Pancreas (tissue), 10 donors: ENCODE data around the gene CNNM3. TPM values are rescaled to one million over a fixed set of nuclear protein-coding genes. Genes with fewer than 3 reads are reported as not detected.

Source experiments
- ATAC-seq, 4 donors: fragments of 200-7000 bp; cut with Tn5 transposase; one replicate each; pipeline versions ENCODE4 v1.8.0 to v1.9.1; 2020; ENCODE audit warnings: mild to moderate bottlenecking in 4 of 4, moderate library complexity in 4 of 4
- DNase-seq, 6 donors: peaks; one replicate each; pipeline ENCODE4 v3.0.0-alpha.2; 2020
- FAIRE-seq: peaks from 2 replicates; lab custom pipeline; 2012; peaks lifted over from hg19 to GRCh38; lab: Jason Lieb, UNC
- H3K27ac ChIP-seq, 4 donors: fragments of 200-600 bp; sonication (generic); 1 replicate in 3 of 4; 2 replicates in 1 of 4; pipeline versions ENCODE4 v1.5.0 to v1.8.0; 2020
- H3K27me3 ChIP-seq, 4 donors: fragments of 200-600 bp; one replicate each; pipeline ENCODE4 v1.8.0; 2021
- H3K36me3 ChIP-seq, 3 donors: fragments of 200-600 bp; sonication (generic) in 1 of 3; one replicate each; pipeline versions ENCODE4 v1.5.0 to v1.8.0; 2020 to 2021
- H3K4me1 ChIP-seq, 3 donors: fragments of 200-600 bp; one replicate each; pipeline ENCODE4 v1.8.0; 2021
- H3K4me3 ChIP-seq, 4 donors: fragments of 200-600 bp; sonication (generic) in 2 of 4; one replicate each; pipeline versions ENCODE4 v1.5.0 to v1.8.0; 2020 to 2021
- H3K9me3 ChIP-seq, 4 donors: fragments of 200-600 bp; one replicate each; pipeline ENCODE4 v1.8.0; 2021
- WGBS, 2 donors: extraction: QIAGEN DNeasy Blood & Tissue Kit; methylation state at CpG; one replicate each; pipeline ENCODE4 v1.1.7; 2013; 5-methylcytosine and 5-hydroxymethylcytosine counted together
- intact Hi-C, 3 donors: fragments of 100-400 bp; cut with DNase I; formaldehyde crosslinking; loops; one replicate each; pipeline versions ENCODE4 v1.11.1 to v1.14.2; 2022
- polyA plus RNA-seq, 2 donors: library from polyadenylated mRNA; stranded (reverse); fragments of 200-250 nt; gene quantifications; one replicate each; pipeline ENCODE4 v1.2.3, GENCODE V29; 2013
- total RNA-seq, 6 donors: library from RNA; stranded (reverse); fragmentation: NEBNext Ultra II Directional in 4 of 6; extraction: Animal tissue kit (Norgen Biotek cat#: 25700) in 4 of 6; gene quantifications; one replicate each; pipeline versions ENCODE4 v1.2.1 to v1.2.4, GENCODE V29; 2021 to 2023
- TF ChIP-seq, protein P1 (sequence below), 4 donors: fragments of 200-600 bp; sonication (generic) in 3 of 4; IDR thresholded peaks; one replicate each; pipeline versions ENCODE4 v1.5.0 to v1.8.0; 2021; ENCODE audit warnings: antibody characterized with exemption in 4 of 4
- donor health status: healthy with polysubstance abuse.
- donor health status: DM: no; HTN: no; CAD: no; lungs with moderate emphysema.
- donor health status: DM: no; HTN: no; CAD: no.
- donor health status: control.
- donor health status: control.
- donor health status: Bipolar disorder and iron deficiency.
- donor health status: DM: yes; HTN: yes; CAD: no.
- donor health status: DM: no; HTN: no; CAD: no.
- donor health status: DM: no; HTN: no; CAD: no.
- donor health status: DM: yes; HTN: yes; CAD: no.

The CNNM3 gene
- total and polyA plus RNA-seq, 8 donors, result 13.6 to 35.1 (median 25.1) TPM

DNA sequence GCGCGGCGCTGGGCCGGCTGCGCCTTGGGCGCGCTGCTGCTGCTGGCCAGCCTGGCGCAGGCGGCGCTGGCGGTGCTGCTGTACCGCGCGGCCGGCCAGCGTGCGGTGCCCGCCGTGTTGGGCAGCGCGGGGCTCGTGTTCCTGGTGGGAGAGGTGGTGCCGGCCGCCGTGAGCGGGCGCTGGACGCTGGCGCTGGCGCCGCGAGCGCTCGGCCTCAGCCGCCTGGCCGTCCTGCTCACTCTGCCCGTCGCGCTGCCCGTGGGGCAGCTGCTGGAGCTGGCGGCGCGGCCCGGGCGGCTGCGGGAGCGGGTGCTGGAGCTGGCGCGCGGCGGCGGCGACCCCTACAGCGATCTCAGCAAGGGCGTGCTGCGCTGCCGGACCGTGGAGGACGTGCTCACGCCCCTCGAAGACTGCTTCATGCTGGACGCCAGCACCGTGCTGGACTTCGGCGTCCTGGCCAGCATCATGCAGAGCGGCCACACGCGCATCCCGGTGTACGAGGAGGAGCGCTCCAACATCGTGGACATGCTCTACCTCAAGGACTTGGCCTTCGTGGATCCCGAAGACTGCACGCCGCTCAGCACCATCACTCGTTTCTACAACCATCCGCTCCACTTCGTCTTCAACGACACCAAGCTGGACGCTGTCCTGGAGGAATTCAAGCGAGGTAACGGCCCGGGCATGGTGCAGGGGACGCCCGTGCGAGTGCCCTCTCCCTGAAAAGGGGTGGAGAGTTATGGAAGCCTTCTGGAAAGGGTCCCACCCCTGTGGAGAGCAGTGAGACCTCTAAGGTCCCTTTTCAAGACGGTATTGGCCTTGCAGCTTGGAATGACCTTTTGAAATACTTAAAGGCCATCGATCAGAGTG is 1.0 kb downstream of the CNNM3 start:
- intact Hi-C loops, result no loop called here
- FAIRE-seq, result no peak
- no peaks in the 10 kb centered on the region for H3K9me3 ChIP-seq

DNA sequence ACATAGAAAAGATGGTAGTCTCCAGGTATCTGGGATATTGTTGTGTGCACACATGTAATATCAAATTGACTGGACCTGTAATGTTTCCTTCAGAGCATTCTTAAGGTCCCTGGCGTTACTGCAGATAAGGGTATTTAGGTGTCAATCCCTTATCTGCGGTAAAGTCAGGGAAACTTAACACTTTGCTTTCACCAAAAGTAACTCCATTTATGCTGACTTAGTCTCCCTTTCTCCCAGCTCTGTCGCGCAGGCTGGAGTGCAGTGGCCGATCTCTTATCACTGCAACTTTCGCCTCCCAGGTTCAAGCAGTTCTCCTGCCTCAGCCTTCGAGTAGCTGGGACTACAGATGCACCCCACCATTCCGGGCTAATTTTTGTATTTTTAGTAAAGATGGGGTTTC is 1.8 kb downstream of the CNNM3 start:
- Histone ChIP-seq H3K27ac (no peak overlapping the region), H3K9me3 (no peaks in the 10 kb centered on the region), H3K36me3 (peaks cover 0 to under 1% (median 0%) of the 10 kb centered on the region in 3 donors), H3K4me1 (peaks cover 30 to 51% (median 33%) of the 10 kb centered on the region in 3 donors), H3K27me3 (no peaks in the 10 kb centered on the region), H3K4me3 (peak overlapping the region in 3 of 4 donors; percentile 78 to 86 (median 85))
- FAIRE-seq (no peak), ATAC-seq (no peak), DNase-seq (peak in 1 of 6 donors; percentile 22)
- TF ChIP-seq, protein P1, sequence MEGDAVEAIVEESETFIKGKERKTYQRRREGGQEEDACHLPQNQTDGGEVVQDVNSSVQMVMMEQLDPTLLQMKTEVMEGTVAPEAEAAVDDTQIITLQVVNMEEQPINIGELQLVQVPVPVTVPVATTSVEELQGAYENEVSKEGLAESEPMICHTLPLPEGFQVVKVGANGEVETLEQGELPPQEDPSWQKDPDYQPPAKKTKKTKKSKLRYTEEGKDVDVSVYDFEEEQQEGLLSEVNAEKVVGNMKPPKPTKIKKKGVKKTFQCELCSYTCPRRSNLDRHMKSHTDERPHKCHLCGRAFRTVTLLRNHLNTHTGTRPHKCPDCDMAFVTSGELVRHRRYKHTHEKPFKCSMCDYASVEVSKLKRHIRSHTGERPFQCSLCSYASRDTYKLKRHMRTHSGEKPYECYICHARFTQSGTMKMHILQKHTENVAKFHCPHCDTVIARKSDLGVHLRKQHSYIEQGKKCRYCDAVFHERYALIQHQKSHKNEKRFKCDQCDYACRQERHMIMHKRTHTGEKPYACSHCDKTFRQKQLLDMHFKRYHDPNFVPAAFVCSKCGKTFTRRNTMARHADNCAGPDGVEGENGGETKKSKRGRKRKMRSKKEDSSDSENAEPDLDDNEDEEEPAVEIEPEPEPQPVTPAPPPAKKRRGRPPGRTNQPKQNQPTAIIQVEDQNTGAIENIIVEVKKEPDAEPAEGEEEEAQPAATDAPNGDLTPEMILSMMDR (IDR thresholded peaks at IDR 0.05), result no peak
- WGBS, 2 donors, result 30 to 35% methylated on average over 8 of the region's 8 CpGs
- intact Hi-C loops, result no loop called here

More for the DNA sequence above, 1.0 kb downstream of the CNNM3 start:
- DNase-seq, result peak in 3 of 6 donors; percentile 29 to 88 (median 84)
- TF ChIP-seq, protein P1 (IDR thresholded peaks at IDR 0.05), result no peak
- no peaks in the 10 kb centered on the region for H3K27me3 ChIP-seq
- H3K4me3 ChIP-seq, result peak overlapping the region; percentile 37 to 86 (median 82)
- no peak for ATAC-seq
- WGBS, 2 donors, result 1% methylated on average over 49 to 89 of the region's 89 CpGs
- no peaks in the 10 kb centered on the region for H3K36me3 ChIP-seq
- peak overlapping the region; percentile 17 to 98 (median 38) for H3K27ac ChIP-seq
- peaks cover 29 to 51% (median 33%) of the 10 kb centered on the region in 3 donors for H3K4me1 ChIP-seq

DNA sequence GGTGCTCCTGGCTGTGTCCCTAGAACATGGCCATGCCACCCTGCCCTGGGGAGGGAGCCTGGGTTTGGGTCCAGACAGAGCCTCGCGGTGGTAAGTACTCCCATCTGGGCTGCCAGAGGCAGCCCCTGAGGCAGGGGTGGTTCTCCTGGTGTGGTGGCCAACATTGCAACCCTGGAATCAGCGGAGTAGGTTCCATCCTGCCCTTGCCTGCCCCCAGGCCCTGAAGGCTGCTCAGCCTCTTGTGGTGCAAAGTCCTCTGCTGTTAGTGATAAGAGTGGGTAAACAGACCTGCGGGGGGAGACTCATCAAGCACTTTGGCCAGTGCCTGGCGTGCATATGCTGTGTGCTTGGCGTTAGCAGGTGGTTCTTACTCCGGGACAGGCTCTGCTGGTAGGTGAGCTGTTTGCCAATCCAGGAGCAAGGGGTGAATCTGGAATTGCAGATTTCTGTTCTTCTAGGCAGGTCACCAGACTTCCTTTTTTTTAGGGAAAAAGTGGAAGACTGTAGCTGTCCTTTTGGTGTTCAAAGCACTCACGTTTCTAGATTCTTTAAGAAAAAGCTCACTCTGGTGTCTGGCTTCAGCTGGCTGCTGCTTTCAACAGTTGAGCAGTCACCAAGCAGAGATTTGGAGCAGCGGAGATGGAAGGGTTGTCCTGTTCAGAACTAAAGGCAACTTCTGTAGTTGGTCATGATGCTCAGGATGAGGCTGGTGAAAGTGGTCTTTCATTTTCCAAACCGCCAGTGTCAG is 3.2 kb downstream of the CNNM3 start:
- no peak for FAIRE-seq
- 20 to 21% methylated on average over 10 of the region's 10 CpGs for WGBS, 2 donors
- peak; percentile 75 to 91 (median 90) for DNase-seq
- peaks cover 0 to 6% (median 0%) of the 10 kb centered on the region in 3 donors for H3K36me3 ChIP-seq
- TF ChIP-seq, protein P1 (IDR thresholded peaks at IDR 0.05), result no peak
- intact Hi-C loops, result no loop called here
- no peaks in the 10 kb centered on the region for H3K9me3 ChIP-seq
- ATAC-seq, result peak; percentile 62 to 77 (median 72)
- peak overlapping the region in 2 of 4 donors; percentile 28 to 78 for H3K4me3 ChIP-seq
- H3K27ac ChIP-seq, result peak overlapping the region in 2 of 4 donors; percentile 28 to 60
- no peaks in the 10 kb centered on the region for H3K27me3 ChIP-seq
- peaks cover 37 to 51% (median 42%) of the 10 kb centered on the region in 3 donors for H3K4me1 ChIP-seq

DNA sequence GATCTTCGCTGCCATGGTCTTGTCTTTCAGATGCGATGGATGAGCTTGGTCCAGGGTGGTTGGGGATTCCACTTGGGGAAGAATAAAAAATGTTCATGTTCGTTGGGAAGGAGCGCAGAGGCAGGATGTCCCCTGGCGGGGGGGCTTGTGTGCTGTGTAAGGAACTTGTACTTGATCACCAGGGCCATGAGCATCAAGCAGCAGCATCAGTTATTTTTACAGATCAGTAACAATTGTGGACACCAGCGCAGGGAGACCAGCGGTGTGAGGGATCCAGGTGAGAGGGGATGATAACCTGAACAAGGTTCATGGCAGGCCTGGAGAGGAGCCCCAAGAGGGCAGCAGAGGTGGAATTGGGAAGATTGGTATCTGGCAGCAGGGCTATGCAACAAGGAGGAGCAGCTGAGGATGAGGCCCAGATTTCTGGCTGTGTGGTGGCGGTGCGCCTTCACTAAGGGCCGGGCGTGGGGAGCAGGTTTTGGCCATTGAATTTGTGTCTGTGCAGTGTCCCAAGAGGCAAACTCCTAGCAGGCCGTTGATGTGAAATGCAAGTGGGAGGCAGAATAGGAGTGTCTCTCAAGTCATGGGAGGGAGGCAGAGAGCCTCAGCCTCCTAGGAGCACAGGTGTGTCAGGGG is 3.9 kb downstream of the CNNM3 start:
- DNase-seq (no peak), ATAC-seq (no peak), FAIRE-seq (no peak)
- 63 to 68% methylated on average over 12 of the region's 12 CpGs for WGBS, 2 donors
- TF ChIP-seq, protein P1 (IDR thresholded peaks at IDR 0.05), result no peak
- peaks cover 0 to 6% (median 1%) of the 10 kb centered on the region in 3 donors for H3K36me3 ChIP-seq
- no peaks in the 10 kb centered on the region for H3K27me3 ChIP-seq
- intact Hi-C loops, result no loop called here
- no peaks in the 10 kb centered on the region for H3K9me3 ChIP-seq
- H3K27ac ChIP-seq, result peak overlapping the region in 1 of 4 donors; percentile 60
- peaks cover 41 to 50% (median 46%) of the 10 kb centered on the region in 3 donors for H3K4me1 ChIP-seq
- H3K4me3 ChIP-seq, result peak overlapping the region in 1 of 4 donors; percentile 78
